ENCODE measurements around the gene ST6GALNAC1.

- TF ChIP-seq, protein P1, sequence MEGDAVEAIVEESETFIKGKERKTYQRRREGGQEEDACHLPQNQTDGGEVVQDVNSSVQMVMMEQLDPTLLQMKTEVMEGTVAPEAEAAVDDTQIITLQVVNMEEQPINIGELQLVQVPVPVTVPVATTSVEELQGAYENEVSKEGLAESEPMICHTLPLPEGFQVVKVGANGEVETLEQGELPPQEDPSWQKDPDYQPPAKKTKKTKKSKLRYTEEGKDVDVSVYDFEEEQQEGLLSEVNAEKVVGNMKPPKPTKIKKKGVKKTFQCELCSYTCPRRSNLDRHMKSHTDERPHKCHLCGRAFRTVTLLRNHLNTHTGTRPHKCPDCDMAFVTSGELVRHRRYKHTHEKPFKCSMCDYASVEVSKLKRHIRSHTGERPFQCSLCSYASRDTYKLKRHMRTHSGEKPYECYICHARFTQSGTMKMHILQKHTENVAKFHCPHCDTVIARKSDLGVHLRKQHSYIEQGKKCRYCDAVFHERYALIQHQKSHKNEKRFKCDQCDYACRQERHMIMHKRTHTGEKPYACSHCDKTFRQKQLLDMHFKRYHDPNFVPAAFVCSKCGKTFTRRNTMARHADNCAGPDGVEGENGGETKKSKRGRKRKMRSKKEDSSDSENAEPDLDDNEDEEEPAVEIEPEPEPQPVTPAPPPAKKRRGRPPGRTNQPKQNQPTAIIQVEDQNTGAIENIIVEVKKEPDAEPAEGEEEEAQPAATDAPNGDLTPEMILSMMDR (IDR thresholded peaks at IDR 0.05): no peak
- no peak for TF ChIP-seq POLR2A (IDR thresholded peaks at IDR 0.05)
These were observed 33.1 kb upstream of the ST6GALNAC1 start for GRCh38 chr17:76676629-76677028.

Data from ovary (tissue), 3 donors.